GM12873 (cell line): ENCODE results near the gene SLC39A3.

Source experiments
- TF ChIP-seq, protein P1 (sequence below): IDR thresholded peaks from 2 replicates; pipeline ENCODE4 v1.5.1; 2012; ENCODE audit warnings: low read depth, mild to moderate bottlenecking, moderate library complexity, low read length, control low read depth; ENCODE audit not compliant: insufficient read depth; ENCODE audit errors: missing control alignments

The SLC39A3 gene

DNA sequence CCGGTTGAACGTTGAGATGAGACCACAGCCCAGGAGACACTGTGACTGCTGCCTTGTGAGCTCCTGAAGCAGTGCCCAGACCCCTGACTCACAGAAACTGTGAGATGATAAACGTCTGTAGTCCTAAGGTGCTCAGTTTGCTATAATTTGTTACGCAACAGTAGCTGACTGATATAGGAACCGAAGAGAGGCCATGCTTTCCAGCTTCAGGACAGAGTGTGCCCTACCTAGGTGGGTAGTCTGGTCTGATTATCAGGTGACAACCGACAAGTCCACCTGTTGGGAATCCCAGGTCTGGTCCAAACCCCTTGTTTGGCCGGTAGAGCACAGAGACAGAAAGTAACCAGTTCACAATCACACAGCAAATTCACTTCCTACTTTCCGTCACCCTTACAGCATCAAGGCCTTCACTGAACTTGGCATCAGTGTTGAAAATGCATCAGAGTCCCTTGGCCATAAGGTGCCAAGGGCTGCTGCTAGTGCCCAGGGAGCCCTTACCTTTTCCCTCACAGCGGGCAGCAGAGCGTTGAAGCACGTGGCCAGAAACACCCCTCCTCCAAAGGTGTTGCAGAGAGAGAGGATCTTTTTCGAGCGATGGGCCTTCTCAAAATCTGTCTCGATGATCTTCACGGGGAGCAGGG, 3.1 kb downstream of the SLC39A3 start:
- TF ChIP-seq, protein P1, sequence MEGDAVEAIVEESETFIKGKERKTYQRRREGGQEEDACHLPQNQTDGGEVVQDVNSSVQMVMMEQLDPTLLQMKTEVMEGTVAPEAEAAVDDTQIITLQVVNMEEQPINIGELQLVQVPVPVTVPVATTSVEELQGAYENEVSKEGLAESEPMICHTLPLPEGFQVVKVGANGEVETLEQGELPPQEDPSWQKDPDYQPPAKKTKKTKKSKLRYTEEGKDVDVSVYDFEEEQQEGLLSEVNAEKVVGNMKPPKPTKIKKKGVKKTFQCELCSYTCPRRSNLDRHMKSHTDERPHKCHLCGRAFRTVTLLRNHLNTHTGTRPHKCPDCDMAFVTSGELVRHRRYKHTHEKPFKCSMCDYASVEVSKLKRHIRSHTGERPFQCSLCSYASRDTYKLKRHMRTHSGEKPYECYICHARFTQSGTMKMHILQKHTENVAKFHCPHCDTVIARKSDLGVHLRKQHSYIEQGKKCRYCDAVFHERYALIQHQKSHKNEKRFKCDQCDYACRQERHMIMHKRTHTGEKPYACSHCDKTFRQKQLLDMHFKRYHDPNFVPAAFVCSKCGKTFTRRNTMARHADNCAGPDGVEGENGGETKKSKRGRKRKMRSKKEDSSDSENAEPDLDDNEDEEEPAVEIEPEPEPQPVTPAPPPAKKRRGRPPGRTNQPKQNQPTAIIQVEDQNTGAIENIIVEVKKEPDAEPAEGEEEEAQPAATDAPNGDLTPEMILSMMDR: no peak

DNA sequence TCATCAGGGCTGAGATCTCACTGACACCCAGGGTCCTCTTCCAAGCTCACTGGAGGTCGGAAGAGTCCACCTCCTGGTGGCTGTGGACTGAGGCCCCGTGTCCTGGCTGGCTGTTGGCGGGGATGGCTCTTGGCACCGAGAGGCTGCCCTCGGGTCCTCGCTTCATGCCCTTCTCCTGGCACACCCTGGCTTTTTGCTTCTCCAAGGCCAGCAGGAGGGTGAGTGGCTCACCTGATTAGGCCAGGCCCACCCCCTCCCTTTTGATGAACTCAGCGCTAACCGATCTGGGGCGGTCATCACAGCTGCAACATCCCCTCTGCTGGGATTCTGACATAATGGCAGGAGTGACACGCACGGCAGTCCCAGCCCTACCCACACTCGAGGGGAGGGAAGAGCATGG, 4.4 kb downstream of the SLC39A3 start:
- TF ChIP-seq, protein P1: no peak

DNA sequence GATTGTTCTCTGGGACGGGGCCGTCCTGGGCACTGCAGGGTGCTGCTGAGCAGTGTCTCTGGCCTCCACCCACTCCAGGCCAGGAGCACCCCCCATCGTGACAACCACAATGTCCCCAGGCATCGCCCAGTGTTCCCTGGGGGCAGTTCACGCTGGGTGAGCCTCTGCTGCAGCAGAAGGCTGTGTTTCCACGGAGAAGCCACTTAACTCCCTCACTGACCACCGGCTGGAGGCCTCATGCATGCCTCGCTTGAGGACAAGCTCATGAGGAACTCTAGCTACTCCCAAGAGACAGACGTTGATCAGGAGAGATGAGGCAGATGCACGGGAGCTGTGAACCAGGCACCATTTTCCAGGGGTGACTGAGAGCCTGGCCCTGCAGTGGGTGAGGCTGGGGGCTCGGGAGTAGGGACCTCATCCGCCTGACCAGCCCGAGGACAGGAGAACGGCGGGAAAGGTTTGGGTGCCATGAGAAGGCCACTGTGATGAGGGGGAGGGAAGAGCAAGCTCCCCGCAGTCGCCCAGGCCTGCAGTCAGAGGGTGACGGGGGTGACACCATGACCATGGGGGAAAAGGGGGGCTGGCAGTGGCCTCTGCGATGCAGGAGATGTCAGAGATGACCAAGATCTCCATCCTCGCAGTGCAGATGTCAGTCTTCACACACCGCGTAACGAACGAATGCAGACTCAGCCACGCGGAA, 5.1 kb downstream of the SLC39A3 start:
- TF ChIP-seq, protein P1: no peak

DNA sequence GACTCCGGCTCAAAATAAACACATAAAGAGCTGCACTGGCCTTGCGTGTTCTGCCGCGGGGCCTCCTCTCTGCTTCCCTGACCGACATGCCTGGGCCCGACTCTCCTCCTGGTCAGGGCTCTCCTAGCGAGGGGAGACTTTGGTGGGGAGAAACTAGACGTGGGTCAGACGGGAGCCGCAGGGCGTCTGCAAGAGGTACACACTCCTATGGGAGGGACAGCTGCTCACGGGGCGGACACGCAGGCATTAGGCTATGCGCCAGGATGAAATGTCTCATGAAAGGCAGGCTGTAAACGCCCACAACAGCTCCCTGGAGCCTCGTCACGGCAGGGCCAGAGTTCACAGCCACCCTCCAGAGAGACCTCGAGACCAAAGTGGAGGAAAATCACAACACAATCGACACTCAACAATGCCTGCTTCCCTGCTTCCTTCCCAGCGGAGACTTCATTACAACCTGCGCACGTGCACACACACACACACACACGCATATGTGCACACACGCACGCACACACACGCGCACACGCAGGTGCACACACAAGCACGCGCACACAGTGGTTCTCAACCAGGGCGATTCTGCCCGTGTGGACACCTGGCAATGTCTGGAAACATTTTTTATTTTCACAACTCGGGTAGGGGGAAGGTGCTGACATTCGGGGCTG, 5.8 kb downstream of the SLC39A3 start:
- TF ChIP-seq, protein P1: no peak

DNA sequence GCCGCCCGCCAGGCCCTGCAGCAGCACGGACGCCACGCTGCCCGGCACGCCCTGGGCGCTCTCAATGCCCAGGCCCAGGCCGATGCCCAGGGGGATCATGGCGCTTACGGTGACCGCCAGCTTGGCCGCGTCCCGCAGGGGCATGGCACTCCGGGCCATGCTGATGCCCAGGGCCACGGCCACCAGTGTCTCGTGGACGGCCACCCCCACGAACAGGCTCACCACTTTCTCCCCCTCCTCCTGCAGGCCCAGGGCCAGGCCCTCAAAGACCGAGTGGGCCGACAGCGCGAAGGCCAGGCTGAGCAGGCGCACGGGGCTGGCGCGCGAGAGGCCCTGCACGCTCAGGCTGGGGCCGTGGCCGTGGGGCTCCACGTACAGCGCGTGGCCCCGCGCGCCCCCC, 6.9 kb downstream of the SLC39A3 start:
- TF ChIP-seq, protein P1: no peak

DNA sequence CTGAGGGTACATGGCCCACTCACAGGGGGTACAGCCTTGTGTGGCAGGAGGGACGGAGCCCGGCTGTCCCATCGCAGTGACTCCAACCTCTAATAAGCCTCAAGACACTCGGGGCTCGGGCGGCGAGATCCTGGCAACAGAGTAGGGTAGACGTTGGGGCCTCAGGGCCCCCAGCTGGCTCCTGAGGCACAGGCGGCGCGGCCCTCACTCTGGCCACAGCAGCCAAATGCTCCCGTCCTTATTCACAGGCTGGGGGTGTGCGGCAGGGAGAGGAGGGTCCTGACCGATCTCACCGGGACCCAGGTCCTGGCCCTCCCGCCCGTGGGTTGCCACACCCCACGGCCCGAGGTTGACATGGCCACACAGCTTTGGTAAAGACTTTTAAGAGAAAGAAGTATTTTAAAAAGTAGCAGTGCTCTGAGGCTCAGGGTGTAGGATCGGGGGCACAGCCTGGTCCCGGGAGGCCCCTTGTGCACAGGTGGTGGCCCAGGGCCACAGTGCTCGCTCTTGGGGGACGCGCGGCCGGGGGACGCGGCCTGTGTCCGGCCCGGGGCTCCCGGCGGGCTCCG, 7.6 kb downstream of the SLC39A3 start:
- TF ChIP-seq, protein P1: no peak

DNA sequence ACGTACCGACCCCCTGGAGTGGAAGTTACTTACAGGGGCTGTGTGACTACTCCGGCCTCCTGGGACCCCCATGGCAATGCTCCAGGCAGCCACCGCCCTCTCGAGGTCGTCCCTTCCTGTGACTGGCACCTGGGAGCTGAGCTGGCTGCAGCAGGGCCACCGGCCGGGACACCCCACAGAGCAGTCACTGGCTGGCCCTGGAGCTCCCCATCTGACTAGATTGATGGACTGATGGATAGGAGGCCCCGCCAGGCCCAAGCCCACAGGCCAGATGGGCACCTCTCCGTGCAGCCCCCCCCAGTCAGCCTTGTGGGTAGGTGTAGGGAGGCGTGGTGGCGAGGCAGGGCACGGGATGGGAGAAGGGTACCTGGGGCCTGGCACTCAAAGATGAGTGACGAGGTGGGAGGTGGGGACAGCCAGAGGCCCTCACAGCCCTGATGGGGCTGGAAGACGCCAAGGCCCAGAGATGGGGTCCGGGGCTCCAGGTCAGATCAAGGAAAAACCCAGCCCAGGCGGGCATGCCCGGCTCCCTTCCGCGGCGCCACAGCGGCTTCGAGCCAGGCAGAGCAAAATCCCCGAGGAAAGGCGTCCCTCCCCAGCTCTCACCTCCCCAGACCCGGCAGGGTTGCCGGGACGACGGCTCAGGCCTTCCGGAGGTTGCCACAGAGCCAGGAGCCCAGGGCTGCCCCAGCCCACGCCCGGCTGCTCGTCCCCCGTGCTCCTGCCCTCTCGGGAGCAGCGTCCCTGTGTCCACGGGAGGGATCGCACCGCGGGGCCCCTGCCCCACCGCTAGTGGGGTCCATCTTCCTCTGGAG, 8.4 kb downstream of the SLC39A3 start:
- TF ChIP-seq, protein P1: no peak
